ENCODE results near the gene TRHDE.

GRCh38 chr12:72717036-72717435, 444.9 kb downstream of the TRHDE start:
- TF ChIP-seq POLR2A (IDR thresholded peaks at IDR 0.05) (no peak), CTCF (IDR thresholded peaks at IDR 0.05) (no peak)

Data from prostate gland (tissue), 2 donors.